HCT116 (cell line): ENCODE measurements around the gene CLDN9. TPM values are rescaled to one million over a fixed set of nuclear protein-coding genes. Genes with fewer than 3 reads are reported as not detected.

Experiments used
- ATAC-seq: fragments of 200-7000 bp; cut with Tn5 transposase; 2 replicates; pipeline ENCODE4 v1.9.1; 2020; ENCODE audit warnings: mild to moderate bottlenecking, moderate library complexity
- BruUV-seq: library from RNA; stranded (reverse); fragments of 400-500 nt; replicated peaks from 2 replicates; lab custom pipeline; 2021; lab: Mats Ljungman, UMichigan
- CTCF ChIA-PET: fragments of 300-600 bp; sonication (Branson Sonifier 250); formaldehyde crosslinking; loops from one replicate; lab custom pipeline; 2021; ENCODE audit warnings: antibody characterized with exemption; lab: Charles Lee
- POLR2A ChIA-PET: fragments of 300-600, 350-600 bp; sonication (Branson Sonifier 250); formaldehyde crosslinking; loops from one replicate; lab custom pipeline; 2021; ENCODE audit warnings: antibody characterized with exemption; lab: Charles Lee
- RAD21 ChIA-PET, 2 experiments: fragments of 300-600 bp; sonication (Branson Sonifier 250); formaldehyde crosslinking; loops; one replicate each; lab custom pipeline; 2023; ENCODE audit warnings: low total read pairs in 2 of 2; ENCODE audit not compliant: uncharacterized antibody in 2 of 2, unreplicated experiment in 2 of 2, low non-redundant PET in 1 of 2; lab: Charles Lee
- DNase-seq: peaks from one replicate; pipeline ENCODE4 v3.0.0-alpha.2; 2010; ENCODE audit warnings: low read depth, low spot score
- H2AFZ ChIP-seq: fragments of 200-600 bp; shearing (Covaris generic), sonication (generic); 2 replicates; pipeline ENCODE4 v1.6.1; 2017; ENCODE audit warnings: low read depth, mixed run types, mixed read lengths, antibody characterized with exemption, low read length; ENCODE audit not compliant: poor library complexity, severe bottlenecking
- H3K27ac ChIP-seq: 2 replicates; pipeline ENCODE4 v1.5.1; 2012; ENCODE audit warnings: low read depth, low read length
- H3K27me3 ChIP-seq: fragments of 200-600 bp; sonication (generic); 2 replicates; pipeline ENCODE4 v1.6.1; 2016; ENCODE audit warnings: mixed run types, low read length, mixed read lengths; ENCODE audit not compliant: insufficient read depth
- H3K36me3 ChIP-seq, 2 experiments: fragments of 200-500 bp in 1 of 2; fragments of 200-600 bp in 1 of 2; sonication (Bioruptor generic) in 1 of 2; sonication (generic) in 1 of 2; 2 replicates each; pipeline versions ENCODE4 v1.5.1 to v1.6.1; 2014 to 2016; ENCODE audit warnings: low read length in 2 of 2, inconsistent platforms in 1 of 2, mixed read lengths in 1 of 2, mixed run types in 1 of 2; ENCODE audit not compliant: insufficient read depth in 2 of 2, control insufficient read depth in 1 of 2
- H3K4me1 ChIP-seq, 2 experiments: fragments of 200-600 bp in 1 of 2; sonication (generic) in 1 of 2; 2 replicates each; pipeline versions ENCODE4 v1.5.1 to v1.6.1; 2012 to 2017; ENCODE audit warnings: low read length in 2 of 2, inconsistent platforms in 1 of 2, mild to moderate bottlenecking in 1 of 2, mixed read lengths in 1 of 2, mixed run types in 1 of 2, moderate library complexity in 1 of 2; ENCODE audit not compliant: insufficient read depth in 2 of 2, control insufficient read depth in 1 of 2
- H3K4me2 ChIP-seq: fragments of 200-600 bp; sonication (generic); 2 replicates; pipeline ENCODE4 v1.6.1; 2017; ENCODE audit warnings: mixed run types, low read length, mixed read lengths
- H3K4me3 ChIP-seq, 2 experiments: fragments of 200-600 bp in 1 of 2; sonication (generic) in 1 of 2; replicated peaks in 1 of 2; 2 replicates each; pipeline ENCODE4 v1.5.1; 2011 to 2016; ENCODE audit warnings: low read length in 2 of 2, control low read depth in 1 of 2, low read depth in 1 of 2, mild to moderate bottlenecking in 1 of 2, mixed read lengths in 1 of 2, mixed run types in 1 of 2
- H3K79me2 ChIP-seq: fragments of 200-600 bp; sonication (generic); 2 replicates; pipeline ENCODE4 v1.6.1; 2017; ENCODE audit warnings: mild to moderate bottlenecking, mixed run types, low read length, moderate library complexity, mixed read lengths; ENCODE audit not compliant: insufficient read depth
- H3K9ac ChIP-seq: fragments of 200-600 bp; sonication (generic); 2 replicates; pipeline ENCODE4 v1.6.1; 2016; ENCODE audit warnings: low read length, mixed read lengths
- H3K9me2 ChIP-seq: fragments of 200-600 bp; sonication (generic), shearing (Covaris generic); 2 replicates; pipeline ENCODE4 v1.6.1; 2017; ENCODE audit warnings: mixed run types, mild to moderate bottlenecking, moderate library complexity; ENCODE audit not compliant: insufficient read depth
- H3K9me3 ChIP-seq, 2 experiments: fragments of 200-500 bp in 1 of 2; fragments of 200-600 bp in 1 of 2; sonication (Bioruptor generic) in 1 of 2; sonication (generic) in 1 of 2; 2 replicates each; pipeline ENCODE4 v1.6.1; 2014 to 2017; ENCODE audit warnings: low read length in 2 of 2, mixed read lengths in 2 of 2, inconsistent platforms in 1 of 2, low read depth in 1 of 2, mild to moderate bottlenecking in 1 of 2, mixed run types in 1 of 2, moderate library complexity in 1 of 2; ENCODE audit not compliant: control insufficient read depth in 1 of 2, insufficient read depth in 1 of 2
- H4K20me1 ChIP-seq: fragments of 200-600 bp; sonication (generic), shearing (Covaris generic); 2 replicates; pipeline ENCODE4 v1.6.1; 2017; ENCODE audit warnings: mixed run types, mild to moderate bottlenecking, moderate library complexity; ENCODE audit not compliant: insufficient read depth
- EZH2 ChIP-seq: fragments of 200-600 bp; sonication (generic); IDR thresholded peaks from 2 replicates; pipeline ENCODE4 v1.6.1; 2017; ENCODE audit warnings: antibody characterized with exemption, mixed run types
- FOSL1 ChIP-seq: IDR thresholded peaks from 2 replicates; pipeline ENCODE4 v1.6.1; 2012; ENCODE audit warnings: low read depth
- JUND ChIP-seq: IDR thresholded peaks from 2 replicates; pipeline ENCODE4 v1.6.1; 2012
- TCF7L2 ChIP-seq: IDR thresholded peaks from 2 replicates; pipeline ENCODE4 v1.7.0; 2011; ENCODE audit warnings: borderline replicate concordance, inconsistent platforms; ENCODE audit not compliant: insufficient read depth, insufficient read length; ENCODE audit errors: extremely low read depth
- ZFX ChIP-seq: fragments of 450-650 bp; IDR thresholded peaks from 2 replicates; pipeline ENCODE4 v1.6.1; 2017
- ZNF274 ChIP-seq: fragments of 200-500 bp; sonication (Bioruptor generic); IDR thresholded peaks from 2 replicates; pipeline ENCODE4 v1.6.1; 2014; ENCODE audit warnings: mild to moderate bottlenecking, low read depth, low read length, inconsistent platforms
- intact Hi-C: fragments of 100-400 bp; cut with micrococcal nuclease; formaldehyde crosslinking; loops from 2 replicates; pipeline ENCODE4 v1.10.0; 2022
- total RNA-seq: library from RNA; stranded (reverse); gene quantifications from one replicate; pipeline ENCODE4 v1.2.1, GENCODE V29; 2021; ENCODE audit not compliant: unreplicated experiment
- TF ChIP-seq, protein P1 (sequence below): IDR thresholded peaks from 2 replicates; pipeline ENCODE4 v1.6.1; 2011; ENCODE audit warnings: mild to moderate bottlenecking, low read length, moderate library complexity; ENCODE audit not compliant: insufficient replicate concordance; ENCODE audit errors: extremely low read depth
- TF ChIP-seq, protein P2 (sequence below): IDR thresholded peaks from 2 replicates; pipeline ENCODE4 v1.6.1; 2012

CLDN9 gene
- total RNA-seq, 1 experiment from 2014 or later, result 0.76 TPM

DNA sequence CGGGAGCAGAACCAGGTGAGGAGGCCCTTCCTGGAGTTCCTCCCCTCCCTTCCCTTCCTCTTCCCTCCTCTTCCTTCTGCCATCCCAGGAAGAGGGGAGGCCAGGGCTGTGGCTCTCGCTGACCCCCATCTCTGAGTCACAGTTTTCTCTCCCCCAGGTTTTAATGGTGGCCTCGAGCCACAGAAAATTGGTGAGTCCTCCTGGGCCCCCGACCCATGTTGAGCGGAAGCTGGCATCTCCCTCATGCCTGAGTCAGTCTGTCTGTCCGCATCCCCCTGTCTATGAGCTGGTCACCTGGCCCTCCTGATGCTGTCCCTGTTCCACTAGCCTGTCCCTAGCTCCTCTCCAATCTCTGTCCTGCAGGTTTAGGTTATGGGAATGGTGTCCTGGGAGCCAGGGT is 12.8 kb upstream of the CLDN9 start:
- POLR2A ChIA-PET, result interaction anchor here (0.5 to 11.4 kb wide), 2 partner anchors 11 to 22 kb away, joined by 4 to 188 read pairs; partner anchors contain the start of genes CLDN6, HCFC1R1, THOC6 and TNFRSF12A
- Histone ChIP-seq H3K36me3 (no peaks in the 10 kb centered on the region), H3K4me3 (no peak overlapping the region), H2AFZ (no peak overlapping the region), H3K9me2 (no peaks in the 10 kb centered on the region), H3K9me3 (no peaks in the 10 kb centered on the region), H3K9ac (no peak overlapping the region), H3K79me2 (no peaks in the 10 kb centered on the region), H3K27me3 (no peaks in the 10 kb centered on the region), H3K4me2 (no peak overlapping the region), H3K27ac (no peak overlapping the region), H4K20me1 (no peaks in the 10 kb centered on the region), H3K4me1 (peaks cover 2 to 15% of the 10 kb centered on the region in 2 experiments; a peak in 3 of 4 replicates)
- no peak for DNase-seq
- no peak for ATAC-seq
- RAD21 ChIA-PET, result no interaction called here
- BruUV-seq, result no TSS peak
- TF ChIP-seq, protein P1, sequence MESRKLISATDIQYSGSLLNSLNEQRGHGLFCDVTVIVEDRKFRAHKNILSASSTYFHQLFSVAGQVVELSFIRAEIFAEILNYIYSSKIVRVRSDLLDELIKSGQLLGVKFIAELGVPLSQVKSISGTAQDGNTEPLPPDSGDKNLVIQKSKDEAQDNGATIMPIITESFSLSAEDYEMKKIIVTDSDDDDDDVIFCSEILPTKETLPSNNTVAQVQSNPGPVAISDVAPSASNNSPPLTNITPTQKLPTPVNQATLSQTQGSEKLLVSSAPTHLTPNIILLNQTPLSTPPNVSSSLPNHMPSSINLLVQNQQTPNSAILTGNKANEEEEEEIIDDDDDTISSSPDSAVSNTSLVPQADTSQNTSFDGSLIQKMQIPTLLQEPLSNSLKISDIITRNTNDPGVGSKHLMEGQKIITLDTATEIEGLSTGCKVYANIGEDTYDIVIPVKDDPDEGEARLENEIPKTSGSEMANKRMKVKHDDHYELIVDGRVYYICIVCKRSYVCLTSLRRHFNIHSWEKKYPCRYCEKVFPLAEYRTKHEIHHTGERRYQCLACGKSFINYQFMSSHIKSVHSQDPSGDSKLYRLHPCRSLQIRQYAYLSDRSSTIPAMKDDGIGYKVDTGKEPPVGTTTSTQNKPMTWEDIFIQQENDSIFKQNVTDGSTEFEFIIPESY, result no peak
- TF ChIP-seq TCF7L2 (no peak), FOSL1 (no peak), ZNF274 (no peak), ZFX (no peak), JUND (no peak), EZH2 (no peak)
- TF ChIP-seq, protein P2, sequence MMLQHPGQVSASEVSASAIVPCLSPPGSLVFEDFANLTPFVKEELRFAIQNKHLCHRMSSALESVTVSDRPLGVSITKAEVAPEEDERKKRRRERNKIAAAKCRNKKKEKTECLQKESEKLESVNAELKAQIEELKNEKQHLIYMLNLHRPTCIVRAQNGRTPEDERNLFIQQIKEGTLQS, result no peak
- CTCF ChIA-PET, result no interaction called here
- intact Hi-C loops, result no loop called here
